ENCODE measurements around the gene LRRC31. TPM values are rescaled to one million over a fixed set of nuclear protein-coding genes. Genes with fewer than 3 reads are reported as not detected.

The LRRC31 gene
- total RNA-seq, 2 experiments from 2014 or later, result not detected

GRCh38 chr3:169836078-169836941 is 33.4 kb downstream of the LRRC31 start:
- H3K27me3 ChIP-seq (ENCODE audit: control insufficient read depth in 1 of 2, insufficient read depth in 2 of 2, low read length in 2 of 2), result peaks cover 0 to 4% of the 10 kb centered on the region in 2 experiments
- ATAC-seq (ENCODE audit: poor library complexity) (no peak), DNase-seq (no peak)
- Mint-ChIP-seq H3K36me3 (ENCODE audit: low read depth) (no peaks in the 10 kb centered on the region), H3K4me3 (no peak overlapping the region), H3K4me1 (ENCODE audit: low read depth) (no peaks in the 10 kb centered on the region), H3K9me3 (no peaks in the 10 kb centered on the region), H3K27ac (no peak overlapping the region), H3K27me3 (peaks cover 6% of the 10 kb centered on the region)
- H3K4me3 ChIP-seq (ENCODE audit: low read length), result no peak overlapping the region
- H3K36me3 ChIP-seq (ENCODE audit: insufficient read depth, low read length), result no peaks in the 10 kb centered on the region
- ChIA-PET POLR2A (no interaction called here), CTCF (no interaction called here)
- no peaks in the 10 kb centered on the region for H3K9me3 ChIP-seq (ENCODE audit: control insufficient read depth in 1 of 2, insufficient read depth in 1 of 2, low read length in 2 of 2)
- H3K27ac ChIP-seq (ENCODE audit: low read depth in 1 of 2, low read length in 2 of 2), result no peak overlapping the region
- intact Hi-C loops (cut with DNase I, micrococcal nuclease), result no loop called here
- TF ChIP-seq CTCF (IDR thresholded peaks at IDR 0.05), result no peak
- no peaks in the 10 kb centered on the region for H3K4me1 ChIP-seq (ENCODE audit: insufficient read depth, low read length)

- no peak overlapping the region for H3K27ac Mint-ChIP-seq
- ChIA-PET POLR2A (no interaction called here), CTCF (interaction anchor here (1.2 kb wide), 1 partner anchor 8 kb away, joined by 3 read pairs; no protein-coding TSS in a partner anchor)
- no peaks in the 10 kb centered on the region for H3K4me1 Mint-ChIP-seq (ENCODE audit: low read depth)
- TF ChIP-seq CTCF (IDR thresholded peaks at IDR 0.05), result no peak
- H3K9me3 Mint-ChIP-seq, result no peaks in the 10 kb centered on the region
- no peak overlapping the region for H3K27ac ChIP-seq (ENCODE audit: low read depth in 1 of 2, low read length in 2 of 2)
- peaks cover 0 to 3% of the 10 kb centered on the region in 2 experiments for H3K27me3 ChIP-seq (ENCODE audit: control insufficient read depth in 1 of 2, insufficient read depth in 2 of 2, low read length in 2 of 2)
- H3K36me3 Mint-ChIP-seq (ENCODE audit: low read depth), result no peaks in the 10 kb centered on the region
- intact Hi-C loops (cut with DNase I, micrococcal nuclease), result no loop called here
- H3K36me3 ChIP-seq (ENCODE audit: insufficient read depth, low read length), result no peaks in the 10 kb centered on the region
- H3K9me3 ChIP-seq (ENCODE audit: control insufficient read depth in 1 of 2, insufficient read depth in 1 of 2, low read length in 2 of 2), result no peaks in the 10 kb centered on the region
- H3K4me3 ChIP-seq (ENCODE audit: low read length), result no peak overlapping the region
- DNase-seq, result no peak
- H3K27me3 Mint-ChIP-seq, result peaks cover 3% of the 10 kb centered on the region
- H3K4me1 ChIP-seq (ENCODE audit: insufficient read depth, low read length), result no peaks in the 10 kb centered on the region
- no peak for ATAC-seq (ENCODE audit: poor library complexity)
- H3K4me3 Mint-ChIP-seq, result no peak overlapping the region
Observed at GRCh38 chr3:169835533-169835932, 34.2 kb downstream of the LRRC31 start.

- Mint-ChIP-seq H3K36me3 (ENCODE audit: low read depth) (no peaks in the 10 kb centered on the region), H3K4me3 (no peak overlapping the region), H3K27ac (no peak overlapping the region), H3K9me3 (no peaks in the 10 kb centered on the region), H3K27me3 (peaks cover 7% of the 10 kb centered on the region), H3K4me1 (ENCODE audit: low read depth) (no peaks in the 10 kb centered on the region)
- Histone ChIP-seq H3K4me1 (ENCODE audit: insufficient read depth, low read length) (no peaks in the 10 kb centered on the region), H3K36me3 (ENCODE audit: insufficient read depth, low read length) (no peaks in the 10 kb centered on the region), H3K27ac (ENCODE audit: low read depth in 1 of 2, low read length in 2 of 2) (no peak overlapping the region), H3K27me3 (ENCODE audit: control insufficient read depth in 1 of 2, insufficient read depth in 2 of 2, low read length in 2 of 2) (peaks cover 0 to under 1% of the 10 kb centered on the region in 2 experiments), H3K9me3 (ENCODE audit: control insufficient read depth in 1 of 2, insufficient read depth in 1 of 2, low read length in 2 of 2) (no peaks in the 10 kb centered on the region), H3K4me3 (ENCODE audit: low read length) (no peak overlapping the region)
- ATAC-seq (ENCODE audit: poor library complexity) (no peak), DNase-seq (no peak)
- no peak for TF ChIP-seq CTCF (IDR thresholded peaks at IDR 0.05)
- ChIA-PET CTCF (no interaction called here), POLR2A (no interaction called here)
- intact Hi-C loops (cut with DNase I, micrococcal nuclease), result no loop called here
Observed at GRCh38 chr3:169827712-169828111, 42.0 kb downstream of the LRRC31 start.

All from CD4-positive, alpha-beta T cell (primary cell).